ENCODE results near the gene LIN7C. TPM values are rescaled to one million over a fixed set of nuclear protein-coding genes. Genes with fewer than 3 reads are reported as not detected.
A peak's percentile ranks its signal among the peaks of the same experiment; 100 is the strongest.

The LIN7C gene
- total RNA-seq, 1 experiment from 2014 or later: 26.6 TPM

GRCh38 chr11:27485930-27486773, 20.4 kb downstream of the LIN7C start:
- CTCF ChIA-PET: interaction anchor here (0.6 to 2.3 kb wide), 8 partner anchors 14 to 302 kb away, joined by 3 to 20 read pairs (median 6); partner anchors contain the start of gene LGR4
- Histone ChIP-seq H3K27me3 (ENCODE audit: low read length) (no peaks in the 10 kb centered on the region), H3K4me2 (ENCODE audit: low read length) (no peak overlapping the region), H2AFZ (ENCODE audit: low read length) (no peak overlapping the region), H3F3A (ENCODE audit: low read length, unreplicated experiment) (no peaks in the 10 kb centered on the region), H3K36me3 (ENCODE audit: low read depth, low read length) (0 out of 2 replicates have a peak, but pooled peaks cover 2% of the 10 kb centered on the region), H3K27ac (ENCODE audit: low read length) (no peak overlapping the region), H3K4me1 (ENCODE audit: insufficient read depth, low read length) (no peaks in the 10 kb centered on the region), H3K9me3 (ENCODE audit: low read length) (no peaks in the 10 kb centered on the region), H3K4me3 (ENCODE audit: low read length) (no peak overlapping the region), H4K20me1 (ENCODE audit: low read length) (no peaks in the 10 kb centered on the region), H3K79me2 (ENCODE audit: low read length) (no peaks in the 10 kb centered on the region), H3K9me2 (replicated peaks; ENCODE audit: low read length) (no peaks in the 10 kb centered on the region), H3K9ac (ENCODE audit: low read length) (no peak overlapping the region)
- DNase-seq (peak; percentile 85), ATAC-seq (peak; percentile 76)
- intact Hi-C loops (cut with micrococcal nuclease): loop anchor here (1.0 to 5.0 kb wide), 4 partner anchors 190 to 734 kb away; no protein-coding TSS in a partner anchor
- POLR2A ChIA-PET (ENCODE audit: unreplicated experiment): interaction anchor here (0.9 kb wide), 1 partner anchor 29 kb away, joined by 9 read pairs; no protein-coding TSS in a partner anchor
- BruUV-seq (replicated peaks): no TSS peak
- TF ChIP-seq EZH2phosphoT487 (IDR thresholded peaks at IDR 0.05; ENCODE audit: borderline replicate concordance, low read length) (no peak), CTCF (conservative IDR thresholded peaks at IDR 0.05; ENCODE audit: low read depth, low read length) (peak; percentile 88)

GRCh38 chr11:27482793-27483192, 23.8 kb downstream of the LIN7C start:
- intact Hi-C loops (cut with micrococcal nuclease): no loop called here
- H3K4me1 ChIP-seq (ENCODE audit: insufficient read depth, low read length): no peaks in the 10 kb centered on the region
- no peak overlapping the region for H3K4me2 ChIP-seq (ENCODE audit: low read length)
- H4K20me1 ChIP-seq (ENCODE audit: low read length): no peaks in the 10 kb centered on the region
- H3K79me2 ChIP-seq (ENCODE audit: low read length): no peaks in the 10 kb centered on the region
- no peaks in the 10 kb centered on the region for H3K27me3 ChIP-seq (ENCODE audit: low read length)
- no peak overlapping the region for H2AFZ ChIP-seq (ENCODE audit: low read length)
- BruUV-seq (replicated peaks): no TSS peak
- no peaks in the 10 kb centered on the region for H3F3A ChIP-seq (ENCODE audit: low read length, unreplicated experiment)
- no peaks in the 10 kb centered on the region for H3K9me3 ChIP-seq (ENCODE audit: low read length)
- H3K27ac ChIP-seq (ENCODE audit: low read length): no peak overlapping the region
- no peaks in the 10 kb centered on the region for H3K9me2 ChIP-seq (replicated peaks; ENCODE audit: low read length)
- no peak overlapping the region for H3K4me3 ChIP-seq (ENCODE audit: low read length)
- DNase-seq (no peak), ATAC-seq (no peak)
- H3K36me3 ChIP-seq (ENCODE audit: low read depth, low read length): no peaks in the 10 kb centered on the region
- TF ChIP-seq EZH2 (IDR thresholded peaks at IDR 0.05; ENCODE audit: low read length, unreplicated experiment): no peak
- POLR2A ChIA-PET (ENCODE audit: unreplicated experiment): interaction anchor here (0.7 kb wide), 1 partner anchor 10 kb away, joined by 9 read pairs; the partner anchor contains the start of gene LGR4
- no peak overlapping the region for H3K9ac ChIP-seq (ENCODE audit: low read length)
- CTCF ChIA-PET: no interaction called here

GRCh38 chr11:27481992-27482391, 24.6 kb downstream of the LIN7C start:
- no peak overlapping the region for H3K27ac ChIP-seq (ENCODE audit: low read length)
- no peak overlapping the region for H2AFZ ChIP-seq (ENCODE audit: low read length)
- no peaks in the 10 kb centered on the region for H3K9me2 ChIP-seq (replicated peaks; ENCODE audit: low read length)
- no peak for ATAC-seq
- intact Hi-C loops (cut with micrococcal nuclease): no loop called here
- ChIA-PET POLR2A (ENCODE audit: unreplicated experiment) (interaction anchor here (0.7 kb wide), 1 partner anchor 10 kb away, joined by 9 read pairs; the partner anchor contains the start of gene LGR4), CTCF (no interaction called here)
- BruUV-seq (replicated peaks): no TSS peak
- H3K4me3 ChIP-seq (ENCODE audit: low read length): no peak overlapping the region
- H3F3A ChIP-seq (ENCODE audit: low read length, unreplicated experiment): no peaks in the 10 kb centered on the region
- H3K36me3 ChIP-seq (ENCODE audit: low read depth, low read length): no peaks in the 10 kb centered on the region
- DNase-seq: no peak
- no peak overlapping the region for H3K4me2 ChIP-seq (ENCODE audit: low read length)
- no peak overlapping the region for H3K9ac ChIP-seq (ENCODE audit: low read length)
- H3K27me3 ChIP-seq (ENCODE audit: low read length): no peaks in the 10 kb centered on the region
- no peaks in the 10 kb centered on the region for H4K20me1 ChIP-seq (ENCODE audit: low read length)
- H3K4me1 ChIP-seq (ENCODE audit: insufficient read depth, low read length): no peaks in the 10 kb centered on the region
- H3K9me3 ChIP-seq (ENCODE audit: low read length): no peaks in the 10 kb centered on the region
- H3K79me2 ChIP-seq (ENCODE audit: low read length): no peaks in the 10 kb centered on the region
- no peak for TF ChIP-seq CTCF (conservative IDR thresholded peaks at IDR 0.05; ENCODE audit: low read depth, low read length)
- no peak for TF ChIP-seq EZH2phosphoT487 (IDR thresholded peaks at IDR 0.05; ENCODE audit: borderline replicate concordance, low read length)
- no peak for TF ChIP-seq EZH2 (IDR thresholded peaks at IDR 0.05; ENCODE audit: low read length, unreplicated experiment)
